NCI-H460 (cell line): ENCODE data around the gene RASSF1. TPM values are rescaled to one million over a fixed set of nuclear protein-coding genes. Genes with fewer than 3 reads are reported as not detected.
"Not testable (repeated sequence)": the region's sequence is repeated elsewhere in the genome, so short reads cannot be mapped to it uniquely, and the experiment has no call there.

Source experiments
- DNase-seq: peaks from one replicate; pipeline ENCODE4 v3.0.0-alpha.2; 2016; ENCODE audit warnings: low read depth; ENCODE audit errors: extremely low read depth
- total RNA-seq: library from RNA; depleted of rRNA; stranded (reverse); fragments of >200 nt; shearing (Covaris generic); gene quantifications from 2 replicates; pipeline ENCODE4 v1.2.3, GENCODE V29; 2014; rRNA removed

RASSF1 gene
- total RNA-seq, 1 experiment from 2014 or later: 8.9 TPM

- no peak for DNase-seq
Observed at GRCh38 chr3:50290161-50290641, 50.4 kb downstream of the RASSF1 start.

- no peak for DNase-seq
Observed at GRCh38 chr3:50289130-50289529, 51.5 kb downstream of the RASSF1 start.

GRCh38 chr3:50288387-50289007 is 52.1 kb downstream of the RASSF1 start:
- no peak for DNase-seq

GRCh38 chr3:50287262-50287661 is 53.4 kb downstream of the RASSF1 start:
- DNase-seq: no peak

GRCh38 chr3:50286322-50287227 is 54.1 kb downstream of the RASSF1 start:
- no peak for DNase-seq

GRCh38 chr3:50284121-50284520 is 56.5 kb downstream of the RASSF1 start:
- not testable (repeated sequence) for DNase-seq

Other genes with a start within 250 kb of the RASSF1 start
- gene SEMA3F, start 185.5 kb downstream of the RASSF1 start, total RNA-seq: 4.4 and 5.4 TPM in 2 replicates
- gene GNAT1, start 149.2 kb downstream of the RASSF1 start, total RNA-seq: not detected in 2 replicates
- gene SLC38A3, start 135.6 kb downstream of the RASSF1 start, total RNA-seq: 0.09 and 0.27 TPM in 2 replicates
- gene GNAI2, start 104.6 kb downstream of the RASSF1 start, total RNA-seq: 45.5 and 50.1 TPM in 2 replicates
- 4.9 and 6.1 TPM in 2 replicates for gene SEMA3B, start 71.7 kb downstream of the RASSF1 start, total RNA-seq
- gene LSMEM2, start 61.7 kb downstream of the RASSF1 start, total RNA-seq: not detected in 2 replicates
- gene IFRD2, start 48.4 kb downstream of the RASSF1 start, total RNA-seq: 116 TPM in 2 replicates
- gene HYAL3, start 41.4 kb downstream of the RASSF1 start, total RNA-seq: 13.0 and 15.1 TPM in 2 replicates
- 7.2 and 7.6 TPM in 2 replicates for gene NAA80, start 41.4 kb downstream of the RASSF1 start, total RNA-seq
- gene HYAL1, start 37.3 kb downstream of the RASSF1 start, total RNA-seq: 5.9 and 6.2 TPM in 2 replicates
- 19.9 and 28.5 TPM in 2 replicates for gene HYAL2, start 18.1 kb downstream of the RASSF1 start, total RNA-seq
- gene TUSC2, start 12.6 kb downstream of the RASSF1 start, total RNA-seq: 15.4 and 17.6 TPM in 2 replicates
- gene ZMYND10, start 4.9 kb upstream of the RASSF1 start, total RNA-seq: 0.30 and 1.1 TPM in 2 replicates
- 16.8 and 17.3 TPM in 2 replicates for gene NPRL2, start 9.9 kb upstream of the RASSF1 start, total RNA-seq
- 8.3 and 8.9 TPM in 2 replicates for gene CYB561D2, start 10.0 kb upstream of the RASSF1 start, total RNA-seq
- 27.7 and 31.7 TPM in 2 replicates for gene TMEM115, start 18.7 kb upstream of the RASSF1 start, total RNA-seq
- 0.02 and 0.06 TPM in 2 replicates for gene CACNA2D2, start 162.8 kb upstream of the RASSF1 start, total RNA-seq
- 3.2 and 3.5 TPM in 2 replicates for gene C3orf18, start 226.9 kb upstream of the RASSF1 start, total RNA-seq
- gene HEMK1, start 228.7 kb upstream of the RASSF1 start, total RNA-seq: 7.0 and 12.0 TPM in 2 replicates